ENCODE measurements around the gene RASA3. TPM values are rescaled to one million over a fixed set of nuclear protein-coding genes. Genes with fewer than 3 reads are reported as not detected.

RASA3 gene
- total and polyA plus RNA-seq, 9 of the 15 experiments (the other 6 are each of a cell fraction or from before 2014, with no cell fraction given), result 0.72 to 25.3 (median 14.4) TPM

- TF ChIP-seq PBX2 (CRISPR knock-in tag; IDR thresholded peaks at IDR 0.05; ENCODE audit: low read depth) (no peak), PBX2 (tag; conservative IDR thresholded peaks at IDR 0.05; ENCODE audit: low read depth) (no peak), RFX1 (IDR thresholded peaks at IDR 0.05) (no peak), NKRF (IDR thresholded peaks at IDR 0.05; ENCODE audit: borderline replicate concordance) (no peak), MCM5 (IDR thresholded peaks at IDR 0.05; ENCODE audit: low read depth) (no peak), TFAM (CRISPR knock-in tag; conservative IDR thresholded peaks at IDR 0.05) (no peak), STAT5A (IDR thresholded peaks at IDR 0.05; ENCODE audit: borderline replicate concordance, low read length) (no peak), RAD21 (CRISPR knock-in tag; conservative IDR thresholded peaks at IDR 0.05 in 1 of 2, IDR thresholded peaks at IDR 0.05 in 1 of 2) (peak; percentile 92 to 93), RB1 (IDR thresholded peaks at IDR 0.05; ENCODE audit: low read depth) (peak; percentile 45; the same call in 1 of the 2 replicates), GABPB1 (CRISPR knock-in tag; IDR thresholded peaks at IDR 0.05) (0 out of 2 replicates have a peak, but pooled peaks have one; percentile 30), CTCF (IDR thresholded peaks at IDR 0.05 in 2 of 3, conservative IDR thresholded peaks at IDR 0.05 in 1 of 3; ENCODE audit: insufficient read depth in 2 of 3, low read depth in 1 of 3, low read length in 3 of 3) (peak; percentile 82 to 86 (median 83)), VEZF1 (CRISPR knock-in tag; IDR thresholded peaks at IDR 0.05) (peak; percentile 59; the same call in 1 of the 2 replicates), RCOR1 (IDR thresholded peaks at IDR 0.05; ENCODE audit: borderline replicate concordance in 1 of 2, low read depth in 2 of 2, low read length in 2 of 2) (peak in 1 of 2 experiments; percentile 19; a peak in 1 of 4 replicates), STAG1 (CRISPR knock-in tag; IDR thresholded peaks at IDR 0.05; ENCODE audit: borderline replicate concordance) (peak; percentile 90; the same call in 1 of the 2 replicates), ESRRA (IDR thresholded peaks at IDR 0.05; ENCODE audit: borderline replicate concordance, low read depth) (peak; percentile 71; the same call in 1 of the 2 replicates), MAZ (CRISPR knock-in tag; conservative IDR thresholded peaks at IDR 0.05 in 1 of 2, IDR thresholded peaks at IDR 0.05 in 1 of 2) (peak; percentile 56 to 69; a peak in 1 of 4 replicates)
Measured at GRCh38 chr13:113951246-113951999, 181.0 kb downstream of the RASA3 start (continued).

Data from K562 (cell line).